DOHH2 (cell line): ENCODE data around the gene MRPL54.

Source experiments
- H3F3A ChIP-seq: fragments of 200-600 bp; sonication (generic), shearing (Covaris generic); 2 replicates; pipeline ENCODE4 v1.6.0; 2016; ENCODE audit warnings: antibody characterized with exemption, mild to moderate bottlenecking; ENCODE audit not compliant: control insufficient read depth, insufficient read depth
- H3K27ac ChIP-seq: fragments of 200-600 bp; sonication (generic); 2 replicates; pipeline ENCODE4 v1.5.1; 2014; ENCODE audit warnings: low read depth, mild to moderate bottlenecking, low read length, moderate library complexity
- H3K27me3 ChIP-seq: fragments of 200-600 bp; sonication (generic); 2 replicates; pipeline ENCODE4 v1.6.1; 2014; ENCODE audit warnings: mild to moderate bottlenecking, low read length, mixed read lengths; ENCODE audit not compliant: control insufficient read depth
- H3K36me3 ChIP-seq: fragments of 200-600 bp; sonication (generic); 2 replicates; pipeline ENCODE4 v1.6.1; 2014; ENCODE audit warnings: mild to moderate bottlenecking, low read length, moderate library complexity, mixed read lengths; ENCODE audit not compliant: control insufficient read depth
- H3K4me1 ChIP-seq: fragments of 200-600 bp; sonication (generic); 2 replicates; pipeline ENCODE4 v1.6.1; 2014; ENCODE audit warnings: mild to moderate bottlenecking, low read length, mixed read lengths; ENCODE audit not compliant: control insufficient read depth
- H3K4me2 ChIP-seq: fragments of 200-600 bp; sonication (generic); 2 replicates; pipeline ENCODE4 v1.6.0; 2014; ENCODE audit warnings: mild to moderate bottlenecking, low read length, moderate library complexity
- H3K4me3 ChIP-seq: fragments of 200-600 bp; sonication (generic); 2 replicates; pipeline ENCODE4 v1.5.1; 2014; ENCODE audit warnings: mild to moderate bottlenecking, low read length, mixed read lengths
- H3K79me2 ChIP-seq: fragments of 200-600 bp; sonication (generic); 2 replicates; pipeline ENCODE4 v1.6.1; 2014; ENCODE audit warnings: mild to moderate bottlenecking, low read length, mixed read lengths; ENCODE audit not compliant: control insufficient read depth
- H3K9me2 ChIP-seq: fragments of 200-600 bp; sonication (generic); replicated peaks from 2 replicates; pipeline ENCODE4 v1.6.1; 2014; ENCODE audit warnings: mild to moderate bottlenecking, low read length, mixed read lengths; ENCODE audit not compliant: control insufficient read depth
- H3K9me3 ChIP-seq: fragments of 200-600 bp; sonication (generic); 2 replicates; pipeline ENCODE4 v1.6.1; 2014; ENCODE audit warnings: antibody characterized with exemption, low read length, mixed read lengths; ENCODE audit not compliant: control insufficient read depth, insufficient read depth
- H4K20me1 ChIP-seq: fragments of 200-600 bp; sonication (generic); 2 replicates; pipeline ENCODE4 v1.6.0; 2014; ENCODE audit warnings: low read depth, mild to moderate bottlenecking, antibody characterized with exemption, low read length, moderate library complexity; ENCODE audit not compliant: control insufficient read depth, insufficient read depth
- CTCF ChIP-seq: fragments of 200-600 bp; sonication (generic); IDR thresholded peaks from one replicate; pipeline ENCODE4 v1.5.1; 2014; ENCODE audit warnings: antibody characterized with exemption, mild to moderate bottlenecking, low read depth, low read length; ENCODE audit not compliant: poor library complexity, severe bottlenecking
- EZH2phosphoT487 ChIP-seq: fragments of 200-600 bp; sonication (generic); IDR thresholded peaks from 2 replicates; pipeline ENCODE4 v1.6.1; 2017; ENCODE audit warnings: borderline replicate concordance, mild to moderate bottlenecking, antibody characterized with exemption, low read length, moderate library complexity, mixed read lengths

MRPL54 gene

GRCh38 chr19:3736106-3736724 lies 26.3 kb upstream of the MRPL54 start:
- TF ChIP-seq CTCF (no peak), EZH2phosphoT487 (no peak)
- no peak overlapping the region for H3K27ac ChIP-seq
- no peaks in the 10 kb centered on the region for H3K79me2 ChIP-seq
- no peak overlapping the region for H3K4me2 ChIP-seq
- no peaks in the 10 kb centered on the region for H4K20me1 ChIP-seq
- no peak overlapping the region for H3K4me3 ChIP-seq
- no peaks in the 10 kb centered on the region for H3K27me3 ChIP-seq
- H3K36me3 ChIP-seq: no peaks in the 10 kb centered on the region
- H3K9me2 ChIP-seq: no peaks in the 10 kb centered on the region
- no peaks in the 10 kb centered on the region for H3K4me1 ChIP-seq
- no peaks in the 10 kb centered on the region for H3K9me3 ChIP-seq
- H3F3A ChIP-seq: no peaks in the 10 kb centered on the region

- H3F3A ChIP-seq: no peaks in the 10 kb centered on the region
- no peaks in the 10 kb centered on the region for H3K9me3 ChIP-seq
- TF ChIP-seq CTCF: no peak
- TF ChIP-seq EZH2phosphoT487: no peak
- H3K4me3 ChIP-seq: no peak overlapping the region
- H3K4me1 ChIP-seq: no peaks in the 10 kb centered on the region
- no peaks in the 10 kb centered on the region for H3K27me3 ChIP-seq
- H3K27ac ChIP-seq: no peak overlapping the region
- H3K79me2 ChIP-seq: no peaks in the 10 kb centered on the region
- H3K36me3 ChIP-seq: no peaks in the 10 kb centered on the region
- H3K9me2 ChIP-seq: no peaks in the 10 kb centered on the region
- H3K4me2 ChIP-seq: no peak overlapping the region
- no peaks in the 10 kb centered on the region for H4K20me1 ChIP-seq
These were observed 24.8 kb upstream of the MRPL54 start for GRCh38 chr19:3737487-3738205.

- Histone ChIP-seq H3F3A (no peaks in the 10 kb centered on the region), H3K9me3 (peaks cover 3% of the 10 kb centered on the region; the same call in 1 of the 2 replicates), H3K36me3 (no peaks in the 10 kb centered on the region), H3K27me3 (no peaks in the 10 kb centered on the region), H3K4me1 (peaks cover 3% of the 10 kb centered on the region), H3K79me2 (no peaks in the 10 kb centered on the region), H3K9me2 (no peaks in the 10 kb centered on the region), H3K4me3 (no peak overlapping the region), H3K27ac (no peak overlapping the region), H4K20me1 (no peaks in the 10 kb centered on the region), H3K4me2 (no peak overlapping the region)
- TF ChIP-seq CTCF: no peak
- no peak for TF ChIP-seq EZH2phosphoT487
These were observed 23.8 kb upstream of the MRPL54 start for GRCh38 chr19:3738477-3739220.
